ENCODE measurements around the gene HECW1. TPM values are rescaled to one million over a fixed set of nuclear protein-coding genes. Genes with fewer than 3 reads are reported as not detected.

The HECW1 gene
- total and polyA plus RNA-seq, 2 experiments from 2014 or later = 2.0 to 4.8 TPM

DNA sequence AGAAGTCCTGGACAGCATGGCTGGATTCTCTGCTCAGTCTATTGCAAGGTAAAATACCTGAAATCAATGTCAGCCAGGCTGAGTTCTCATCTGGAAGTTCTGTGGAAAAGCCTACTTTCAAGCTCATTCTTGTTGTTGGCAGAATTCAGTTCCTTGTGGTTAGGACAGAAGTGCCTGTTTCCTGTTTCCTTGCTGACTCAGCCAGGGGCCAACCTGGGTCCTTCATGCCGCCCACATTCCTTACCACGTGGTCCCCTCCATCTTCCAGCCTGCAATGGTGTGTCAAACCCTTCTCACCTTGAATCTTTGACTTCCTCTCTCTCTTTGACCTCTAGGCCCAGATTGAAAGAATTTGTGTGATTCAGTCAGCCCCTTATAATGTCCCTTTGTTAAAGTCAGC lies 273.4 kb downstream of the HECW1 start:
- TF ChIP-seq EZH2 (IDR thresholded peaks at IDR 0.05; ENCODE audit: insufficient read depth, poor library complexity, severe bottlenecking) (no peak), EZH2phosphoT487 (IDR thresholded peaks at IDR 0.05; ENCODE audit: insufficient read depth, low read depth) (no peak)
- H3K9me2 ChIP-seq (ENCODE audit: insufficient read depth) = no peaks in the 10 kb centered on the region
- no peak overlapping the region for H3K4me3 ChIP-seq
- H3K4me1 ChIP-seq (ENCODE audit: insufficient read depth) = no peaks in the 10 kb centered on the region
- H3K4me2 ChIP-seq (ENCODE audit: unreplicated experiment) = no peak overlapping the region
- H3K9me3 ChIP-seq (ENCODE audit: low read depth) = no peaks in the 10 kb centered on the region
- 58 to 75% methylated on average over 2 of the region's 2 CpGs for WGBS, 2 experiments (ENCODE audit: low coverage in 1 of 2, low lambda C conversion rate in 2 of 2, missing lambda C conversion rate in 2 of 2)
- no peaks in the 10 kb centered on the region for H3K27me3 ChIP-seq (replicated peaks; ENCODE audit: insufficient read depth)
- no peaks in the 10 kb centered on the region for H3F3A ChIP-seq (ENCODE audit: insufficient read depth)
- H3K79me2 ChIP-seq (ENCODE audit: insufficient read depth) = no peaks in the 10 kb centered on the region
- DNase-seq = peak; percentile 22
- no peak overlapping the region for H3K27ac ChIP-seq
- H4K20me1 ChIP-seq (ENCODE audit: insufficient read depth) = no peaks in the 10 kb centered on the region
- no peaks in the 10 kb centered on the region for H3K36me3 ChIP-seq (ENCODE audit: low read depth)
- no peak overlapping the region for H2AFZ ChIP-seq
- in situ Hi-C loops (cut with MboI) = no loop called here
- H3K9ac ChIP-seq = no peak overlapping the region

DNA sequence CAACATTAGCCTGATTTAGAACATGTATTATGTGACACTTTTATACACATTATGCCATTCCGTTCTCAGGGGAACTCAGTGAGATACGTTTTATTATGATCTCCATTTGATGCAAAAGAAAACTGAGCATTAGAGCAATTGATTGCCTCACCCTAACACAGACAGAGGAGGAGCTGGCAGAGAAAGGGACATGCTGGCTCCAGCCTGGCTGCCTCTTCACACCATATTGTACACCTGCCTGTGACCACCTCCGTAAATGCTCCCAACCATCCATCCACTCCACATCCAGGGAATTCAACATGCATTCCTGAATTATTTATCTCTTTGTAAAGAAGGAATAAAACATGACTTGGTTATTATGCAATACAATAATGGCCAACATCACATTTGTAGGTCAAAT lies 275.5 kb downstream of the HECW1 start:
- H3K79me2 ChIP-seq (ENCODE audit: insufficient read depth) = no peaks in the 10 kb centered on the region
- H3K4me2 ChIP-seq (ENCODE audit: unreplicated experiment) = no peak overlapping the region
- no peaks in the 10 kb centered on the region for H3K27me3 ChIP-seq (replicated peaks; ENCODE audit: insufficient read depth)
- DNase-seq = no peak
- H3K9me2 ChIP-seq (ENCODE audit: insufficient read depth) = no peaks in the 10 kb centered on the region
- no peaks in the 10 kb centered on the region for H3F3A ChIP-seq (ENCODE audit: insufficient read depth)
- H4K20me1 ChIP-seq (ENCODE audit: insufficient read depth) = no peaks in the 10 kb centered on the region
- WGBS, 2 experiments (ENCODE audit: low coverage in 1 of 2, low lambda C conversion rate in 2 of 2, missing lambda C conversion rate in 2 of 2) = 90 to 94% methylated on average over 3 of the region's 3 CpGs
- no peak overlapping the region for H2AFZ ChIP-seq
- no peaks in the 10 kb centered on the region for H3K9me3 ChIP-seq (ENCODE audit: low read depth)
- no peak overlapping the region for H3K27ac ChIP-seq
- TF ChIP-seq EZH2phosphoT487 (IDR thresholded peaks at IDR 0.05; ENCODE audit: insufficient read depth, low read depth) (no peak), EZH2 (IDR thresholded peaks at IDR 0.05; ENCODE audit: insufficient read depth, poor library complexity, severe bottlenecking) (no peak)
- in situ Hi-C loops (cut with MboI) = no loop called here
- H3K36me3 ChIP-seq (ENCODE audit: low read depth) = no peaks in the 10 kb centered on the region
- no peaks in the 10 kb centered on the region for H3K4me1 ChIP-seq (ENCODE audit: insufficient read depth)
- H3K9ac ChIP-seq = no peak overlapping the region
- H3K4me3 ChIP-seq = no peak overlapping the region

DNA sequence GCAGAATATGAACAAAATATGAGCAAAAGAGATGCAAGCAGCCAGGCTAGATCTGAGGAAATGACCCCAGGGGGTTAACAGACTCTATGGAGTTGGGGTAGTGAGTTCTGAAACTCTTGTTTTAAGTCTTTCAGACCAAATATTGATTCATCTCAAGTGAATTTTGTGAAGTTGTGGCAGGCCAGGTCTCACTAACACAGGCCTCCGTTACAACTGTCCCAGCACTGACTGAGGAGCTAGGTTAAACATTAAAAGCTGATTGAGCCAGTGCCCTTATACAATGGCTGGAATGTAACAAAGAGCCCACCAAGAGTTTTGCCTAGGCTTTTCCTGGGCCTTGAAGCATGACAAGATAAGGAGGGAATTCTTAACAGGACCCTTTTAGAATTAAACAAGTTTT lies 278.1 kb downstream of the HECW1 start:
- in situ Hi-C loops (cut with MboI) = no loop called here

DNA sequence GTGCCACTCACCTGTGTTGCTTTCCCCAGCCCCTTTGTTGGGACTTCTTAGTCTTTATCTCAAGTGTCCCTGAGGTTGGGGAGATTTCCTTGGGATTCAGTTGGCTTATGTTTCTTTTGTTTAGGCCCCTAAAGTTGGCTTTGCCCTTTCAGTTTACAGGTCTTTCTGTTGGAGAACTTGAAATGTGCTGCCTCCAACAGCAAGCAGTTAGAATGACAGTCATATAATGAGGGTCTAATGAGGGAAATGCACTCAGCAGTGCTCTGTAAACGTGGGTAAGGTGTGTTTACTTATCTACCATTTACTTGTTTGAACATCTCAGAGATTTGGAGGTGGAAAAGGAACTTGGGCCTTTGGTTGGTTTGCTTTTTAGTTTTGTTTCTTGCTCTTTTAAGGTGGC lies 279.1 kb downstream of the HECW1 start:
- Histone ChIP-seq H3K27ac (no peak overlapping the region), H3K79me2 (ENCODE audit: insufficient read depth) (no peaks in the 10 kb centered on the region)

More for the DNA sequence above, 278.1 kb downstream of the HECW1 start:
- 93 to 96% methylated on average over 1 of the region's 1 CpG for WGBS, 2 experiments (ENCODE audit: low coverage in 1 of 2, low lambda C conversion rate in 2 of 2, missing lambda C conversion rate in 2 of 2)
- no peak for DNase-seq
- no peaks in the 10 kb centered on the region for H3K4me1 ChIP-seq (ENCODE audit: insufficient read depth)
- H2AFZ ChIP-seq = no peak overlapping the region
- no peak overlapping the region for H3K27ac ChIP-seq
- H3K9ac ChIP-seq = no peak overlapping the region
- no peaks in the 10 kb centered on the region for H3K79me2 ChIP-seq (ENCODE audit: insufficient read depth)
- H3K9me3 ChIP-seq (ENCODE audit: low read depth) = no peaks in the 10 kb centered on the region
- H3K4me2 ChIP-seq (ENCODE audit: unreplicated experiment) = no peak overlapping the region
- no peaks in the 10 kb centered on the region for H3K27me3 ChIP-seq (replicated peaks; ENCODE audit: insufficient read depth)
- H3F3A ChIP-seq (ENCODE audit: insufficient read depth) = no peaks in the 10 kb centered on the region
- H4K20me1 ChIP-seq (ENCODE audit: insufficient read depth) = no peaks in the 10 kb centered on the region
- H3K36me3 ChIP-seq (ENCODE audit: low read depth) = no peaks in the 10 kb centered on the region
- no peak for TF ChIP-seq EZH2phosphoT487 (IDR thresholded peaks at IDR 0.05; ENCODE audit: insufficient read depth, low read depth)
- no peak for TF ChIP-seq EZH2 (IDR thresholded peaks at IDR 0.05; ENCODE audit: insufficient read depth, poor library complexity, severe bottlenecking)
- H3K4me3 ChIP-seq = no peak overlapping the region
- H3K9me2 ChIP-seq (ENCODE audit: insufficient read depth) = no peaks in the 10 kb centered on the region

More for the DNA sequence above, 279.1 kb downstream of the HECW1 start:
- WGBS, 2 experiments (ENCODE audit: low coverage in 1 of 2, low lambda C conversion rate in 2 of 2, missing lambda C conversion rate in 2 of 2) = 29 to 45% methylated on average over 1 of the region's 1 CpG
- in situ Hi-C loops (cut with MboI) = no loop called here
- H4K20me1 ChIP-seq (ENCODE audit: insufficient read depth) = no peaks in the 10 kb centered on the region
- DNase-seq = no peak
- no peaks in the 10 kb centered on the region for H3K9me3 ChIP-seq (ENCODE audit: low read depth)
- no peaks in the 10 kb centered on the region for H3K27me3 ChIP-seq (replicated peaks; ENCODE audit: insufficient read depth)
- no peak overlapping the region for H2AFZ ChIP-seq
- H3F3A ChIP-seq (ENCODE audit: insufficient read depth) = no peaks in the 10 kb centered on the region
- TF ChIP-seq EZH2phosphoT487 (IDR thresholded peaks at IDR 0.05; ENCODE audit: insufficient read depth, low read depth) (no peak), EZH2 (IDR thresholded peaks at IDR 0.05; ENCODE audit: insufficient read depth, poor library complexity, severe bottlenecking) (no peak)
- H3K9ac ChIP-seq = no peak overlapping the region
- H3K36me3 ChIP-seq (ENCODE audit: low read depth) = no peaks in the 10 kb centered on the region
- no peak overlapping the region for H3K4me3 ChIP-seq
- no peaks in the 10 kb centered on the region for H3K9me2 ChIP-seq (ENCODE audit: insufficient read depth)
- no peak overlapping the region for H3K4me2 ChIP-seq (ENCODE audit: unreplicated experiment)
- H3K4me1 ChIP-seq (ENCODE audit: insufficient read depth) = no peaks in the 10 kb centered on the region
